Fibroblast of lung (primary cell): ENCODE data around the gene MRPL55.

Experiments used
- CTCF ChIP-seq, 2 donors: IDR thresholded peaks in 1 of 2; conservative IDR thresholded peaks in 1 of 2; 1 replicate in 1 of 2; 2 replicates in 1 of 2; pipeline ENCODE4 v1.5.1; 2011 to 2012; ENCODE audit warnings: low read length in 2 of 2, control low read depth in 1 of 2, inconsistent platforms in 1 of 2, low read depth in 1 of 2, mild to moderate bottlenecking in 1 of 2
- EZH2 ChIP-seq: IDR thresholded peaks from 2 replicates; pipeline ENCODE4 v1.5.1; 2012; ENCODE audit warnings: low read length, control low read depth, mild to moderate bottlenecking; ENCODE audit errors: missing control alignments

GRCh38 chr1:228104526-228105269, 4.4 kb downstream of the MRPL55 start:
- no peak for TF ChIP-seq CTCF (conservative IDR thresholded peaks at IDR 0.05 in 1 of 2, IDR thresholded peaks at IDR 0.05 in 1 of 2; ENCODE audit: low read depth in 1 of 2, low read length in 2 of 2)
- no peak for TF ChIP-seq EZH2
